Aorta (tissue), 5 donors: ENCODE measurements around the gene TXNDC16. TPM values are rescaled to one million over a fixed set of nuclear protein-coding genes. Genes with fewer than 3 reads are reported as not detected.

Experiments
- ATAC-seq: fragments of 200-7000 bp; cut with Tn5 transposase; one replicate; pipeline ENCODE4 v1.9.1; 2022; ENCODE audit warnings: moderate library complexity; ENCODE audit not compliant: low FRiP score
- DNase-seq, 2 donors: peaks; one replicate each; pipeline ENCODE4 v3.0.0-alpha.2; 2020
- H3K27ac ChIP-seq, 2 donors: one replicate each; pipeline ENCODE4 v1.5.1; 2013; ENCODE audit warnings: low read length in 2 of 2, mild to moderate bottlenecking in 2 of 2, moderate library complexity in 2 of 2, control low read depth in 1 of 2, inconsistent platforms in 1 of 2, low read depth in 1 of 2
- H3K27me3 ChIP-seq, 2 donors: one replicate each; pipeline ENCODE4 v1.6.1; 2013; ENCODE audit warnings: control low read depth in 1 of 2, low read length in 1 of 2, mild to moderate bottlenecking in 1 of 2, moderate library complexity in 1 of 2; ENCODE audit not compliant: insufficient read depth in 2 of 2, control insufficient read depth in 1 of 2
- H3K36me3 ChIP-seq, 2 donors: one replicate each; pipeline ENCODE4 v1.6.1; 2013; ENCODE audit warnings: control low read depth in 1 of 2, low read length in 1 of 2, mild to moderate bottlenecking in 1 of 2; ENCODE audit not compliant: insufficient read depth in 2 of 2, control insufficient read depth in 1 of 2
- H3K4me1 ChIP-seq, 2 donors: one replicate each; pipeline ENCODE4 v1.6.1; 2013; ENCODE audit warnings: low read length in 2 of 2, control low read depth in 1 of 2, mild to moderate bottlenecking in 1 of 2, moderate library complexity in 1 of 2; ENCODE audit not compliant: insufficient read depth in 2 of 2, control insufficient read depth in 1 of 2
- H3K4me3 ChIP-seq, 2 donors: one replicate each; pipeline ENCODE4 v1.5.1; 2013; ENCODE audit warnings: low read length in 2 of 2, control low read depth in 1 of 2, mild to moderate bottlenecking in 1 of 2
- H3K9me3 ChIP-seq: one replicate; pipeline ENCODE4 v1.6.1; 2013; ENCODE audit warnings: mild to moderate bottlenecking, low read length; ENCODE audit not compliant: control insufficient read depth
- WGBS, 2 donors: extraction: QIAGEN DNeasy Blood & Tissue Kit; methylation state at CpG; one replicate each; pipeline ENCODE4 v1.1.7; 2013; 5-methylcytosine and 5-hydroxymethylcytosine counted together
- intact Hi-C, 2 donors: fragments of 100-400 bp; cut with DNase I; formaldehyde crosslinking; loops; one replicate each; pipeline versions ENCODE4 v1.14.2 to v1.15.0; 2022
- polyA plus RNA-seq, 2 donors: library from polyadenylated mRNA; stranded (reverse); fragments of 200-250 nt; gene quantifications; one replicate each; pipeline ENCODE4 v1.2.3, GENCODE V29; 2013
- total RNA-seq, 2 donors: library from RNA; stranded (reverse); fragmentation: NEBNext Ultra II Directional; extraction: Animal tissue kit (Norgen Biotek cat#: 25700); gene quantifications; one replicate each; pipeline ENCODE4 v1.2.1, GENCODE V29; 2021
- donor health status: healthy with polysubstance abuse.
- donor health status: Bipolar disorder and iron deficiency.
- donor health status: DM: no; HTN: no; CAD: no.
- donor health status: DM: no; HTN: no; CAD: no.
- donor health status: DM: yes; HTN: yes; CAD: no.

Gene TXNDC16
- total and polyA plus RNA-seq, 4 donors, result 2.5 to 10.7 (median 9.4) TPM

DNA sequence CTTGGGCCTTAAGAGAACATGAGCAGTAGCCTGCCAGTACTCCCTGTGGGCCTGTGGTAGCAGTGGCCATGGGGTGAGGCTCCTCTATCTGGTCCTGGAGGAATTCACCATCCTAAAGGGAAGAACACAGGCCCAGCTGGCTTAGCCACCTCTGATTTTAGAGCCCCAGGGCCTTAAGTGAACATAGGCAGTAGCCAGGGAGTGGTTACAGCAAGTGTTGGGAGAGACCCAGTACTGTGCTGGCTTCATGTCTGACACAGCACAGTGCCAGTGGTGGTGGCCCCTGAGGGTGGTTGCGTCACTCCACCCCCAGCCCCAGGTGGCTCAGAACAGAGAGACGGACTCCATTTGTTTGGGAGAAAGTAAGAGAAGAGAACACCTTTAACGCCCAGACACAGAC, 105.1 kb downstream of the TXNDC16 start:
- 90 to 97% methylated on average over 3 of the region's 3 CpGs for WGBS, 2 donors
- Histone ChIP-seq H3K4me1 (no peaks in the 10 kb centered on the region), H3K4me3 (no peak overlapping the region), H3K36me3 (peaks cover 0 to 9% of the 10 kb centered on the region in 2 donors), H3K27ac (no peak overlapping the region), H3K27me3 (no peaks in the 10 kb centered on the region), H3K9me3 (peaks cover 2% of the 10 kb centered on the region)
- DNase-seq, result no peak
- no peak for ATAC-seq
- intact Hi-C loops, result no loop called here

- H3K4me3 ChIP-seq, result no peak overlapping the region
- intact Hi-C loops, result no loop called here
- H3K27me3 ChIP-seq, result no peaks in the 10 kb centered on the region
- ATAC-seq, result no peak
- H3K4me1 ChIP-seq, result no peaks in the 10 kb centered on the region
- H3K36me3 ChIP-seq, result peaks cover 0 to 11% of the 10 kb centered on the region in 2 donors
- H3K9me3 ChIP-seq, result peaks cover 2% of the 10 kb centered on the region
- no peak overlapping the region for H3K27ac ChIP-seq
- no peak for DNase-seq
These were observed 106.0 kb downstream of the TXNDC16 start for GRCh38 chr14:52446355-52446754.

DNA sequence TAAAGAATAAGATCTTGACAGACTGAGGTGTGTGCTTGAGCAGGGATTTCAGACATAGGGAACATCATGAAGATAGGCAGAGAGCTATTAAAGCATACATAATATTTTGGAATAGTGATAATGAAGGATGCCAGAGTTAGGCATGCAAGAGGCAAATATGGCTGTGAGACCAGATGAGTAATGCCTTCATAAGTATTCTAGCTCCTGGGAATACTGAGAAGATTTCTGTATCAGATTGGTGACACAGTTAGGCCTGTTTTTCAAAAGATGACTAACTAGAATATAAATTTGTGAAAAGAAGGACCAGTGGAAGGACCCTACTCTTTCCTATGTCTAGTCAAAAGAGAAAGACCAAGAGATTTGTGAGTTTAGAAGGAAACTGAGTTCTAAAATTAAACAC, 108.8 kb downstream of the TXNDC16 start:
- peaks cover 2% of the 10 kb centered on the region for H3K9me3 ChIP-seq

GRCh38 chr14:52442602-52443001, 109.7 kb downstream of the TXNDC16 start:
- intact Hi-C loops, result no loop called here
- no peak overlapping the region for H3K27ac ChIP-seq
- H3K4me3 ChIP-seq, result no peak overlapping the region
- DNase-seq, result no peak
- H3K4me1 ChIP-seq, result no peaks in the 10 kb centered on the region
- peaks cover 0 to 11% of the 10 kb centered on the region in 2 donors for H3K36me3 ChIP-seq
- peaks cover 2% of the 10 kb centered on the region for H3K9me3 ChIP-seq
- no peak for ATAC-seq
- H3K27me3 ChIP-seq, result no peaks in the 10 kb centered on the region
- WGBS, 2 donors, result 96 to 97% methylated on average over 1 of the region's 1 CpG

More for the DNA sequence above, 108.8 kb downstream of the TXNDC16 start:
- no peaks in the 10 kb centered on the region for H3K4me1 ChIP-seq
- H3K4me3 ChIP-seq, result no peak overlapping the region
- H3K27me3 ChIP-seq, result no peaks in the 10 kb centered on the region
- H3K27ac ChIP-seq, result no peak overlapping the region
- DNase-seq, result no peak
- intact Hi-C loops, result no loop called here
- H3K36me3 ChIP-seq, result peaks cover 0 to 11% of the 10 kb centered on the region in 2 donors
- no peak for ATAC-seq

DNA sequence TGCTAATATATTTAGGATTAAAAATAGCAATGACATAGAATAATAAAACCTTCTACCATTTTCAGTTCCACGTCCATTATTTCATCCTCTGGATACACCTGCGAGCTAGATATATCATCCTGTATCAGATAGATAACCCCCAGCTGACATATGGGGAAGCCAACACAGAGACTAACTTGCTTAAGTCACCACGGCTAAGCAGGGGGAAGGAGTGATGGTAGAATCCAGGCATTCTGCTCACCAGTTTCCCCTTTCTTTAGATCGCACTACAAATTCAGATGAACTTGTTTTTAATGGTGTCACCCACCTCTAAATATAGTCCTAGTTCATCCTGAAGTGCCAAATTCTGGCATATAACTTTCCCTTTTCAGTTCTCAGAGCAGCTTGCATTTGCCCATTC, 110.1 kb downstream of the TXNDC16 start:
- Histone ChIP-seq H3K9me3 (peaks cover 2% of the 10 kb centered on the region), H3K4me3 (no peak overlapping the region), H3K4me1 (no peaks in the 10 kb centered on the region), H3K36me3 (peaks cover 0 to 9% of the 10 kb centered on the region in 2 donors), H3K27ac (no peak overlapping the region), H3K27me3 (no peaks in the 10 kb centered on the region)
- ATAC-seq (no peak), DNase-seq (no peak)
- 87 to 88% methylated on average over 4 of the region's 4 CpGs for WGBS, 2 donors
- intact Hi-C loops, result no loop called here

DNA sequence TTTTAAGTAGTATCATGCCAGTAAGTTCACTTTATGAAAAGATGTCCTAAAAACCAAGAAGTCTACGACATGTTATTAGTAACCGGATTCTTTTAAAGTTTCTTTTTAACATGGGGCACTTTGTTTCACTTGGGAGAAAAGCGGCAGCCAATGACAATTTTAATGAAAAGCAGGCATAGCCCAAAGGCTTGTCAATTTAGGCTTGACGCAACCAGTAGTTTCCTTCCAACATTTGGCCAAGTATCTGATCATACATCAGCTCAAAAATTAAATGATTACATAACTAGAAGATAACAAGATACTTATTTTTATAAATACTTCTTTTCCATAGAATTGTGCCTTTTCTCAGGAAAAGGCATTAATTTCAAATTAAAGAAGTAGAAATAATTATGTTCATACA, 112.8 kb downstream of the TXNDC16 start:
- intact Hi-C loops, result no loop called here
- Histone ChIP-seq H3K4me1 (no peaks in the 10 kb centered on the region), H3K27ac (no peak overlapping the region), H3K36me3 (peaks cover 0 to 2% of the 10 kb centered on the region in 2 donors), H3K9me3 (no peaks in the 10 kb centered on the region), H3K27me3 (no peaks in the 10 kb centered on the region), H3K4me3 (no peak overlapping the region)
- 90 to 97% methylated on average over 4 of the region's 4 CpGs for WGBS, 2 donors
- DNase-seq, result no peak
- no peak for ATAC-seq

DNA sequence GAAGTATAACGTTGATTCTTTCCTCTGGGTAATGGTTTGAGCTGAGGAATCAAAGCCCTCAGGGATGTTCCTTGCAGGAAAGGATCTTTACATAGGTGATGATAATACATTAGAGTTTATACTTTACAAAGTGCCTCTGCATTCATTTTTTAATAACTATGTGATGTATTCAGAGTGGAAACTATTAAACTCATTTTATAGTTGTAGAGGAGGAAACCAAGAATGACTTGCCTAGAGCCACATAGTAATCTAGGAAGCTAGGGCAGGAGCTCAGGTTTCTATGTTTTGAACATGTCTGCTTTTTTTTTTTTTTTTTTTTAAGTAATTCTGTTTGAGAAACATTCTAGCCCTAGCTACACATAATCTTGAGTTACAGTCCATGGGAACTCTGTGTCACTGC, 117.3 kb downstream of the TXNDC16 start:
- WGBS, 2 donors, result 89 to 97% methylated on average over 1 of the region's 1 CpG
- Histone ChIP-seq H3K27me3 (no peaks in the 10 kb centered on the region), H3K27ac (no peak overlapping the region), H3K4me1 (no peaks in the 10 kb centered on the region), H3K36me3 (peaks cover 2 to 5% of the 10 kb centered on the region in 2 donors), H3K9me3 (no peaks in the 10 kb centered on the region), H3K4me3 (no peak overlapping the region)
- intact Hi-C loops, result no loop called here
- DNase-seq (no peak), ATAC-seq (no peak)

DNA sequence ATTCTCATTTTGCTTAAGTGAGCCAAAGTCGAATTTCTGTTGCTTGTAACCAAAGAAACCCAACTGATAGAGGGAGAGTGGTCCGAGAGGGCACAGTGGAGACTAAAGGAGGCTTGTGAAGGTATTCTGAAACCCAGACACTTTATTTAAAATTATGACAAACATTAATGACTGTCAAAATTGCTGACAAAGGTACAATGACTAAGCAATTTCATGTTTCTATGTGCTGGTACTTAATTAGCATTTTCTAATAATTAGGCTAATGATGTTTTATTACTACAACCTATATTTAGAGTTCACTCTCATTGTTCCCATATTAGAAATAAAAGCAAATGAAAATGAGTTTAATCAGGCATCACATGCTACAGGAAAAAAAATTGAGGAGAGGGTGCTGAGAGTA, 121.8 kb downstream of the TXNDC16 start:
- intact Hi-C loops, result no loop called here
- H3K27ac ChIP-seq, result no peak overlapping the region
- no peak overlapping the region for H3K4me3 ChIP-seq
- ATAC-seq (no peak), DNase-seq (no peak)
- H3K27me3 ChIP-seq, result no peaks in the 10 kb centered on the region
- H3K9me3 ChIP-seq, result no peaks in the 10 kb centered on the region
- peaks cover 2 to 5% of the 10 kb centered on the region in 2 donors for H3K36me3 ChIP-seq
- WGBS, 2 donors, result 92 to 95% methylated on average over 2 of the region's 2 CpGs
- no peaks in the 10 kb centered on the region for H3K4me1 ChIP-seq

- Histone ChIP-seq H3K9me3 (no peaks in the 10 kb centered on the region), H3K27me3 (no peaks in the 10 kb centered on the region), H3K36me3 (peaks cover 2 to 5% of the 10 kb centered on the region in 2 donors), H3K4me3 (no peak overlapping the region), H3K4me1 (no peaks in the 10 kb centered on the region), H3K27ac (no peak overlapping the region)
- 94 to 97% methylated on average over 2 of the region's 2 CpGs for WGBS, 2 donors
- DNase-seq, result no peak
- intact Hi-C loops, result no loop called here
- ATAC-seq, result no peak
These were observed 122.9 kb downstream of the TXNDC16 start for GRCh38 chr14:52429451-52429850.
